ENCODE data around the gene TSPAN2.

TSPAN2 gene

GRCh38 chr1:115056395-115056798, 32.9 kb downstream of the TSPAN2 start:
- Histone ChIP-seq H3K9me3 (ENCODE audit: insufficient read depth, low read depth, low read length) (no peaks in the 10 kb centered on the region), H3K27me3 (ENCODE audit: insufficient read depth, low read length) (no peaks in the 10 kb centered on the region), H3K27ac (ENCODE audit: low read length) (no peak overlapping the region), H3K9ac (ENCODE audit: low read depth, low read length) (no peak overlapping the region), H3K4me1 (ENCODE audit: insufficient read depth, low read length) (peaks cover 5% of the 10 kb centered on the region; the same call in 1 of the 2 replicates), H3K36me3 (ENCODE audit: insufficient read depth, low read depth, low read length) (no peaks in the 10 kb centered on the region), H3K4me3 (ENCODE audit: low read length) (no peak overlapping the region)

- Histone ChIP-seq H3K4me1 (ENCODE audit: insufficient read depth, low read length) (peaks cover 5% of the 10 kb centered on the region; the same call in 1 of the 2 replicates), H3K27me3 (ENCODE audit: insufficient read depth, low read length) (no peaks in the 10 kb centered on the region), H3K9ac (ENCODE audit: low read depth, low read length) (no peak overlapping the region), H3K36me3 (ENCODE audit: insufficient read depth, low read depth, low read length) (no peaks in the 10 kb centered on the region), H3K27ac (ENCODE audit: low read length) (no peak overlapping the region), H3K9me3 (ENCODE audit: insufficient read depth, low read depth, low read length) (no peaks in the 10 kb centered on the region), H3K4me3 (ENCODE audit: low read length) (no peak overlapping the region)
Measured at GRCh38 chr1:115052454-115053083, 36.7 kb downstream of the TSPAN2 start.

DNA sequence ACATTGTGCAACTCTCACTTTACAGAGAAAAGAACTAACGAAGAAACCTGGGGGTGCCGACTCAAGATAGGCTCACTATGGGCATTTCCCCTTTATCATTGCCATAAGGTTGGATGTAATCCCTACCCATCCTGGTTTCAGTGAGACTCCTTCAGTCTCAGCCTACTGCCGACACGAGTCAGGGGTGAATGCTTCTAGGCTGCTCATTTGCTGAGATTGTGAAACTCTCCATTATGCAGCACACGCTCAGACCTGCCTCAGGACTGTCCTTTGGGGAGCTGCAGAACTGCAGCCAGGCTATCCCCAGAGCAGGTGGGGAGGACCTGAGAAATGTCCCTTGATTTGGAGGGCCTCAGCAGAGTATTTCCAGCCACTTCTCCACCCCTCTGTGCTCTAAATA, 37.5 kb downstream of the TSPAN2 start:
- Histone ChIP-seq H3K36me3 (ENCODE audit: insufficient read depth, low read depth, low read length) (no peaks in the 10 kb centered on the region), H3K9ac (ENCODE audit: low read depth, low read length) (no peak overlapping the region), H3K4me3 (ENCODE audit: low read length) (no peak overlapping the region), H3K9me3 (ENCODE audit: insufficient read depth, low read depth, low read length) (no peaks in the 10 kb centered on the region), H3K4me1 (ENCODE audit: insufficient read depth, low read length) (peaks cover 5% of the 10 kb centered on the region; the same call in 1 of the 2 replicates), H3K27me3 (ENCODE audit: insufficient read depth, low read length) (no peaks in the 10 kb centered on the region), H3K27ac (ENCODE audit: low read length) (no peak overlapping the region)

DNA sequence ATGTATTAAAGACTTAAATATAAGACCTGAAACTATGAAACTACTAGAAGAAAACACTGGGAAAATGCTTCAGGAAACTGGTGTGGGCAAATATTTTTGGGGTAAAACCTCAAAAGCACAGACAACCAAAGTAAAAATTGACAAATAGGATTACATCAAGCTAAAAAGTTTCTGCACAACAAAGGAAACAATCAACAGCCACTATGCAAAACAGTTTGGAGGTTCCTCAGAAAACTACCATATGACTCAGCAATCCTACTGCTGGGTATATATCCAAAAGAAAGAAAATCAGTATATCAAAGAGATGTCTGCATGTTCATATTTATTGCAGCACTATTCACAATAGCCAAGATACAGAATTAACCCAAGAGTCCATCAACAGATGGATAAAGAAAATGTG, 42.6 kb downstream of the TSPAN2 start:
- Histone ChIP-seq H3K36me3 (ENCODE audit: insufficient read depth, low read depth, low read length) (no peaks in the 10 kb centered on the region), H3K9ac (ENCODE audit: low read depth, low read length) (no peak overlapping the region), H3K9me3 (ENCODE audit: insufficient read depth, low read depth, low read length) (peaks cover 4% of the 10 kb centered on the region), H3K27me3 (ENCODE audit: insufficient read depth, low read length) (no peaks in the 10 kb centered on the region), H3K4me1 (ENCODE audit: insufficient read depth, low read length) (no peaks in the 10 kb centered on the region), H3K4me3 (ENCODE audit: low read length) (no peak overlapping the region), H3K27ac (ENCODE audit: low read length) (no peak overlapping the region)

GRCh38 chr1:115041654-115042053, 47.6 kb downstream of the TSPAN2 start:
- no peaks in the 10 kb centered on the region for H3K4me1 ChIP-seq (ENCODE audit: insufficient read depth, low read length)
- H3K9ac ChIP-seq (ENCODE audit: low read depth, low read length) = no peak overlapping the region
- no peaks in the 10 kb centered on the region for H3K27me3 ChIP-seq (ENCODE audit: insufficient read depth, low read length)
- H3K4me3 ChIP-seq (ENCODE audit: low read length) = no peak overlapping the region
- no peak overlapping the region for H3K27ac ChIP-seq (ENCODE audit: low read length)
- H3K9me3 ChIP-seq (ENCODE audit: insufficient read depth, low read depth, low read length) = peaks cover 4% of the 10 kb centered on the region
- no peaks in the 10 kb centered on the region for H3K36me3 ChIP-seq (ENCODE audit: insufficient read depth, low read depth, low read length)

DNA sequence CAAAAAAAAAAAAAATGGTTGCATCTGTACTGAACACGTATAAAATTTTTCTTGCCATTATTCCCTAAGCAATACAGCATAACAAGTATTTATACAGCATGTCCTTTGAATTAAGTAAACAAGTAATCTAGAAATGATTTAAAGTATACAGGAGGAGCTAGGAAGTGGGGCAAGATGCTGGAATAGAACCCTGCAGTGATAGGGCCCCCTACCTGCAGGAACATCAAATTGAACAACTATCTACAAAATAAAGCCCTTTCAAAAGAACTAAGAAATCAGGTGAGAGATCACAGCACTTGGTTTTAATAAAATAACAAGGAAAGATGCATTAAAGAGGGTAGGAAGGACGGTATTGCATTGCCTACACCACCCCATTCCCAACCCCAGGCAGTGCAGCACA, 48.8 kb downstream of the TSPAN2 start:
- Histone ChIP-seq H3K36me3 (ENCODE audit: insufficient read depth, low read depth, low read length) (no peaks in the 10 kb centered on the region), H3K9ac (ENCODE audit: low read depth, low read length) (no peak overlapping the region), H3K4me1 (ENCODE audit: insufficient read depth, low read length) (no peaks in the 10 kb centered on the region), H3K27me3 (ENCODE audit: insufficient read depth, low read length) (no peaks in the 10 kb centered on the region), H3K27ac (ENCODE audit: low read length) (no peak overlapping the region), H3K9me3 (ENCODE audit: insufficient read depth, low read depth, low read length) (no peaks in the 10 kb centered on the region), H3K4me3 (ENCODE audit: low read length) (no peak overlapping the region)

- Histone ChIP-seq H3K27ac (ENCODE audit: low read length) (no peak overlapping the region), H3K27me3 (ENCODE audit: insufficient read depth, low read length) (no peaks in the 10 kb centered on the region), H3K9ac (ENCODE audit: low read depth, low read length) (no peak overlapping the region), H3K36me3 (ENCODE audit: insufficient read depth, low read depth, low read length) (no peaks in the 10 kb centered on the region), H3K4me1 (ENCODE audit: insufficient read depth, low read length) (no peaks in the 10 kb centered on the region), H3K9me3 (ENCODE audit: insufficient read depth, low read depth, low read length) (no peaks in the 10 kb centered on the region), H3K4me3 (ENCODE audit: low read length) (no peak overlapping the region)
Measured at GRCh38 chr1:115036814-115037507, 52.3 kb downstream of the TSPAN2 start.

GRCh38 chr1:115035652-115036051, 53.7 kb downstream of the TSPAN2 start:
- Histone ChIP-seq H3K9ac (ENCODE audit: low read depth, low read length) (no peak overlapping the region), H3K27ac (ENCODE audit: low read length) (no peak overlapping the region), H3K4me1 (ENCODE audit: insufficient read depth, low read length) (no peaks in the 10 kb centered on the region), H3K27me3 (ENCODE audit: insufficient read depth, low read length) (no peaks in the 10 kb centered on the region), H3K4me3 (ENCODE audit: low read length) (no peak overlapping the region), H3K36me3 (ENCODE audit: insufficient read depth, low read depth, low read length) (no peaks in the 10 kb centered on the region), H3K9me3 (ENCODE audit: insufficient read depth, low read depth, low read length) (no peaks in the 10 kb centered on the region)

- Histone ChIP-seq H3K9me3 (ENCODE audit: insufficient read depth, low read depth, low read length) (no peaks in the 10 kb centered on the region), H3K9ac (ENCODE audit: low read depth, low read length) (no peak overlapping the region), H3K36me3 (ENCODE audit: insufficient read depth, low read depth, low read length) (no peaks in the 10 kb centered on the region), H3K27me3 (ENCODE audit: insufficient read depth, low read length) (no peaks in the 10 kb centered on the region), H3K4me1 (ENCODE audit: insufficient read depth, low read length) (no peaks in the 10 kb centered on the region), H3K4me3 (ENCODE audit: low read length) (no peak overlapping the region), H3K27ac (ENCODE audit: low read length) (no peak overlapping the region)
Measured at GRCh38 chr1:115031595-115031994, 57.7 kb downstream of the TSPAN2 start.

- Histone ChIP-seq H3K9me3 (ENCODE audit: insufficient read depth, low read depth, low read length) (no peaks in the 10 kb centered on the region), H3K36me3 (ENCODE audit: insufficient read depth, low read depth, low read length) (no peaks in the 10 kb centered on the region), H3K4me1 (ENCODE audit: insufficient read depth, low read length) (no peaks in the 10 kb centered on the region), H3K27me3 (ENCODE audit: insufficient read depth, low read length) (no peaks in the 10 kb centered on the region), H3K27ac (ENCODE audit: low read length) (no peak within 1 kb of the TSS), H3K9ac (ENCODE audit: low read depth, low read length) (no peak within 1 kb of the TSS), H3K4me3 (ENCODE audit: low read length) (no peak within 1 kb of the TSS)
Measured at GRCh38 chr1:115029526-115029925, 59.8 kb downstream of the TSPAN2 start, which contains the start of gene TSHB. Gene TSHB, plus strand, starts transcription at chr1:115029826. Its CDS starts 3,537 bp downstream, at chr1:115033363.

- no peaks in the 10 kb centered on the region for H3K36me3 ChIP-seq (ENCODE audit: insufficient read depth, low read depth, low read length)
- H3K9ac ChIP-seq (ENCODE audit: low read depth, low read length) = no peak overlapping the region
- no peak overlapping the region for H3K4me3 ChIP-seq (ENCODE audit: low read length)
- H3K27me3 ChIP-seq (ENCODE audit: insufficient read depth, low read length) = no peaks in the 10 kb centered on the region
- H3K27ac ChIP-seq (ENCODE audit: low read length) = no peak overlapping the region
- H3K4me1 ChIP-seq (ENCODE audit: insufficient read depth, low read length) = no peaks in the 10 kb centered on the region
- peaks cover 9% of the 10 kb centered on the region; the same call in 1 of the 2 replicates for H3K9me3 ChIP-seq (ENCODE audit: insufficient read depth, low read depth, low read length)
Measured at GRCh38 chr1:115023593-115023992, 65.7 kb downstream of the TSPAN2 start.

DNA sequence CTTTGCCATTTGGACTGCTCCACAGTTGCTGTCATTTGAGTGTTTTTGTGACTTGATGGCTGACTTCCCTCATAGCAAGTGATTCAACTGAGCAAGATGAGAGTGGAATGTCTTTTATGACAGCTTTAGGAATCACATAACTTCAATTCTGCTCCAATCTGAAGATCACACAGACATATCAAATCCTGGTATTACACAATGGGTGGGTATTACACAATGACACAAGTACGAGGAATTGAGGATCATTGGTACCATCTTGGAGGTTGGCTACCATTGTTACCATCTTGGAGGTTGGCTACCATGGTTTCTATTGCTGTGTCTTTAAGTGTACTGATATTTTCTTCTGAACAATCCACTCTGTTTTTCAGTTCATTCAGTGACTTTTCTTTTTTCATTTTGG, 68.2 kb downstream of the TSPAN2 start:
- H3K4me1 ChIP-seq (ENCODE audit: insufficient read depth, low read length) = no peaks in the 10 kb centered on the region
- H3K4me3 ChIP-seq (ENCODE audit: low read length) = no peak overlapping the region
- H3K9me3 ChIP-seq (ENCODE audit: insufficient read depth, low read depth, low read length) = peaks cover 9% of the 10 kb centered on the region; the same call in 1 of the 2 replicates
- H3K27ac ChIP-seq (ENCODE audit: low read length) = no peak overlapping the region
- no peak overlapping the region for H3K9ac ChIP-seq (ENCODE audit: low read depth, low read length)
- no peaks in the 10 kb centered on the region for H3K36me3 ChIP-seq (ENCODE audit: insufficient read depth, low read depth, low read length)
- H3K27me3 ChIP-seq (ENCODE audit: insufficient read depth, low read length) = no peaks in the 10 kb centered on the region

All from iPS-20b (cell line).